ENCODE results near the gene RFNG. TPM values are rescaled to one million over a fixed set of nuclear protein-coding genes. Genes with fewer than 3 reads are reported as not detected.

RFNG gene
- total RNA-seq, 1 donor from 2014 or later: 13.6 TPM

GRCh38 chr17:82076018-82076784 is 24.6 kb upstream of the RFNG start:
- no peak for DNase-seq (ENCODE audit: low spot score)
- no peak overlapping the region for H3K9ac ChIP-seq
- H3F3A ChIP-seq (ENCODE audit: low read depth): peaks cover 37% of the 10 kb centered on the region
- no peaks in the 10 kb centered on the region for H3K79me2 ChIP-seq (ENCODE audit: low read depth)
- H3K4me2 ChIP-seq: no peak overlapping the region
- TF ChIP-seq EZH2 (IDR thresholded peaks at IDR 0.05) (no peak), EZH2phosphoT487 (IDR thresholded peaks at IDR 0.05) (no peak), CTCF (IDR thresholded peaks at IDR 0.05) (no peak)
- H3K36me3 ChIP-seq: no peaks in the 10 kb centered on the region
- no peaks in the 10 kb centered on the region for H3K4me1 ChIP-seq
- H3K4me3 Mint-ChIP-seq: peak overlapping the region; percentile 55
- no peak overlapping the region for H3K4me3 ChIP-seq
- H3K27ac ChIP-seq: peak overlapping the region; percentile 34
- peaks cover 31% of the 10 kb centered on the region for H3K27me3 ChIP-seq
- H3K9me3 Mint-ChIP-seq: no peaks in the 10 kb centered on the region
- peaks cover 2% of the 10 kb centered on the region for H3K4me1 Mint-ChIP-seq
- peaks cover 2% of the 10 kb centered on the region for H3K27me3 Mint-ChIP-seq (ENCODE audit: insufficient read depth, low read depth)
- H3K27ac Mint-ChIP-seq: no peak overlapping the region
- H2AFZ ChIP-seq (replicated peaks): no peak overlapping the region
- H3K9me3 ChIP-seq (ENCODE audit: low read depth): no peaks in the 10 kb centered on the region
- H3K36me3 Mint-ChIP-seq: peaks cover 5% of the 10 kb centered on the region
- peaks cover 29% of the 10 kb centered on the region for H4K20me1 ChIP-seq (ENCODE audit: low read depth)

- H3K9ac ChIP-seq: no peak overlapping the region
- peaks cover 26% of the 10 kb centered on the region for H3F3A ChIP-seq (ENCODE audit: low read depth)
- TF ChIP-seq EZH2 (IDR thresholded peaks at IDR 0.05) (no peak), CTCF (IDR thresholded peaks at IDR 0.05) (no peak), EZH2phosphoT487 (IDR thresholded peaks at IDR 0.05) (no peak)
- no peaks in the 10 kb centered on the region for H3K9me3 ChIP-seq (ENCODE audit: low read depth)
- no peaks in the 10 kb centered on the region for H3K36me3 ChIP-seq
- H3K27ac Mint-ChIP-seq: no peak overlapping the region
- DNase-seq (ENCODE audit: low spot score): no peak
- no peaks in the 10 kb centered on the region for H3K4me1 ChIP-seq
- no peak overlapping the region for H3K4me3 ChIP-seq
- no peak overlapping the region for H2AFZ ChIP-seq (replicated peaks)
- H4K20me1 ChIP-seq (ENCODE audit: low read depth): peaks cover 8% of the 10 kb centered on the region
- no peak overlapping the region for H3K4me2 ChIP-seq
- peaks cover 3% of the 10 kb centered on the region for H3K36me3 Mint-ChIP-seq
- H3K27me3 Mint-ChIP-seq (ENCODE audit: insufficient read depth, low read depth): peaks cover 4% of the 10 kb centered on the region
- H3K27me3 ChIP-seq: peaks cover 41% of the 10 kb centered on the region
- peaks cover 2% of the 10 kb centered on the region for H3K4me1 Mint-ChIP-seq
- H3K79me2 ChIP-seq (ENCODE audit: low read depth): no peaks in the 10 kb centered on the region
- no peaks in the 10 kb centered on the region for H3K9me3 Mint-ChIP-seq
- H3K27ac ChIP-seq: no peak overlapping the region
- H3K4me3 Mint-ChIP-seq: no peak overlapping the region
These were observed 21.8 kb upstream of the RFNG start for GRCh38 chr17:82073446-82073845.

- H3K36me3 ChIP-seq: no peaks in the 10 kb centered on the region
- no peak overlapping the region for H3K4me2 ChIP-seq
- H3K9me3 ChIP-seq (ENCODE audit: low read depth): no peaks in the 10 kb centered on the region
- H3K79me2 ChIP-seq (ENCODE audit: low read depth): no peaks in the 10 kb centered on the region
- H3K9me3 Mint-ChIP-seq: no peaks in the 10 kb centered on the region
- H3K27ac Mint-ChIP-seq: no peak overlapping the region
- H2AFZ ChIP-seq (replicated peaks): no peak overlapping the region
- peaks cover 4% of the 10 kb centered on the region for H3K27me3 Mint-ChIP-seq (ENCODE audit: insufficient read depth, low read depth)
- peaks cover 41% of the 10 kb centered on the region for H3K27me3 ChIP-seq
- H3K9ac ChIP-seq: no peak overlapping the region
- no peaks in the 10 kb centered on the region for H3K36me3 Mint-ChIP-seq
- peaks cover 20% of the 10 kb centered on the region for H3F3A ChIP-seq (ENCODE audit: low read depth)
- H3K4me1 Mint-ChIP-seq: no peaks in the 10 kb centered on the region
- H3K27ac ChIP-seq: no peak overlapping the region
- no peak for DNase-seq (ENCODE audit: low spot score)
- H4K20me1 ChIP-seq (ENCODE audit: low read depth): peaks cover 8% of the 10 kb centered on the region
- H3K4me3 Mint-ChIP-seq: no peak overlapping the region
- no peak overlapping the region for H3K4me3 ChIP-seq
- H3K4me1 ChIP-seq: no peaks in the 10 kb centered on the region
- TF ChIP-seq EZH2 (IDR thresholded peaks at IDR 0.05) (no peak), EZH2phosphoT487 (IDR thresholded peaks at IDR 0.05) (no peak), CTCF (IDR thresholded peaks at IDR 0.05) (no peak)
These were observed 21.2 kb upstream of the RFNG start for GRCh38 chr17:82072827-82073226.

All from neural progenitor cell (in vitro differentiated cells).